Hematopoietic multipotent progenitor cell treated with erythropoietin and hydrocortisone succinate and interleukin-3 and kit ligand, for 8 days (in vitro differentiated cells): ENCODE measurements around the gene ZNG1A.
"Not testable (repeated sequence)": the region's sequence is repeated elsewhere in the genome, so short reads cannot be mapped to it uniquely, and the experiment has no call there.

Experiments
- DNase-seq: peaks from one replicate; pipeline ENCODE4 v3.0.0-alpha.2; 2015

Gene ZNG1A

GRCh38 chr9:178970-179383, at the start of gene ZNG1A:
ZNG1A (minus strand) TSS chr9:179056; CDS start chr9:178969, 87 bp downstream.
- peak; percentile 88 for DNase-seq

DNA sequence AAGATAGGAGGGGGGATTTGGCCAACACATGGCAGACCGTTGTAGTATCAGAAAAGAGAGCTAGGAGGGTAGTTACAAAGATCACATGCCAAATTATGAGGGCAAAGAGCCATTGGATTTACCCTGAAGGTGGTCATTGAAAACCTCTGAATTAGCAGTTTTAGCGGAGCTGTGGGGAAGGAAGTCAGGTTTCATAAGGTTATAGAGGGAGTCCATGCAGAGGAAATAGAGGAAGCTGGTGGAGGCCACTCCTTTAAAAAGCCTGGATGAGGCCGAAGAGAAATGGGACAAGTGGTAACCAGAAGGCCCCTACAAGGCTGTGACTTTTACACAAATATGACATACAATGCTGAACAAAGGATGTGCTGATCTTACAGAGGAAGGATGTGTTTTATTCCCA, 49.0 kb upstream of the ZNG1A start:
- no peak for DNase-seq

DNA sequence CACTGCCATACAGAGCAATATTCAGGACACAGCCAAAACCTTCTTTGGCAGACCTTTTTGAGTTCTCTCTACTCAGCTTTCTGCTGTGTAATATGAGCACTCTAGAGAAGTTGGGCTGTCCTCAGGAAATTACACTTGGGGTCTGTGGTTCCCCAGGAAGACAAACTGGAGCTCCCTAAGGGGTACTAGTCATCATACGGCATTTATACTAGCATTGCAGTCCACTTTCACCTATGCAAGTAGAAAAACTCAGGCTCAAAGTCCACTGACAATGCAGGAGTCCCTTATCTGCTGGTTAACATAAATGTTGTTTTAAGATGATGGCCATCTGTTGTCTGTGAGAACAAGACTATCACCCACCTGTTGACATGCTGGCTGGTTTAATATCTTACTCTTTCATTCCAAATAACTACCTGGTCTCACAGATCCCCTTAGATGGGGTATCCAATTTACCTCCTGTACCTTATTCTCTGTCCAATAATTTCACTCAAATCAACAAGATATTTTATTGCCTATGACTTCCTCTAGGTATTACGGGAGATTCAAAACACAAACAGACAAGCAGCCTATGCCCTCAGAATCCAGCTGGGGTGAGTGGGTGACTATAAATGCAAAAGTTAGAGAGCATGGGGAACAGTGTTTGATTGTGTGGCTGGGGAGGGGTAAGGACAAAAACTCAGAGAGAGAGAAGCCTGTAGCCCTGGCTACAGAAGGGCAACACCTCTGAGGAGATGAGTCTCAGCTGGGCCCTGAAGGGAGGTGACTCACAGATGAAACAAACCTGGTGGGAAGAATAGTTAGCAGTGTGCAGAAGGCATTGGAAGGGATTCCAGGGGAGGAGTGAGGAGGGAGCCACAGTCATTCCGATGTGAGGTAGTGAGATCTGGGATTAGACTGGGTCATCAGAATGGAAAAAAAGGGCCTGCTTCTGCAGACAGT, 46.0 kb upstream of the ZNG1A start:
- no peak for DNase-seq

DNA sequence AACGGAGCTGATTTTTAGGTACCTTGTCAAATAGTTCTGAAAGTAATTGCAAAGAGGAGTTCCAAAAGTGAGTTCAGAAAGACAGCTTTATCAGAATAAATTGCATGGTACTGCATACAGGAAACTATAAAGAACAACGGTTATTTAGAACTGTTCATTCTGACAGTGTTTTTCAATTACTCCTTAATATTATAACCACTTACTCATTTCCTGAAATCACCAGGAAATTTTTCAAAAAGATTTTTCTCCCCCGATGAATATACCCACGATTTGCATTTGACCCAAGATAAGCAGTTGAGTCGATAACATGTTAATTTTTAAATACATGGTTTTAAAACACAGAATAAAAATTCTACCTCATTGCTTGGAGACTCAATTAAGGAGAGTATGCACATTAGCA, 45.2 kb upstream of the ZNG1A start:
- DNase-seq: no peak

DNA sequence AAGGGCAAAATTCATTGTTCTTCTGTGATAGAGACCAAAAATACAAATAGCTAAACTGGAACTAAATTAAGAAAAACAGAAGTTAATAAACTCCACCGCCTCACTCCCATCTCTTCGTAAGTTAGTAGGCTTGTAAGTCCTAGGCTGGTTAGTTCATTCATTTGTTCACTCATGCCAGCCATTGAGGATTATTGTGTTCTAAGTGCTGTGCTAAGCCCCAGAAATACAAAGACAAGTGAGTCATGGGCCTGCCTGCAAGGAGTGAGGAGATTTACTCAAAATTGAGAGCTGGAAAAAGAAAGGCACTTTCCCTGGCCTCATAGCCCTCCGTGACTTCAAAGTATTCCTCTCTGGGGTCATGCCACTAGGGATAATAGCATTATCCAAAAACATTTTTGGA, 44.3 kb upstream of the ZNG1A start:
- no peak for DNase-seq

- DNase-seq: no peak
These were observed 43.3 kb upstream of the ZNG1A start for GRCh38 chr9:221989-222776.

GRCh38 chr9:219670-220365, 41.0 kb upstream of the ZNG1A start:
- DNase-seq: peak; percentile 3

- not testable (repeated sequence) for DNase-seq
These were observed 40.2 kb upstream of the ZNG1A start for GRCh38 chr9:219036-219435.

GRCh38 chr9:217950-218349, 39.1 kb upstream of the ZNG1A start:
- peak; percentile 1 for DNase-seq

DNA sequence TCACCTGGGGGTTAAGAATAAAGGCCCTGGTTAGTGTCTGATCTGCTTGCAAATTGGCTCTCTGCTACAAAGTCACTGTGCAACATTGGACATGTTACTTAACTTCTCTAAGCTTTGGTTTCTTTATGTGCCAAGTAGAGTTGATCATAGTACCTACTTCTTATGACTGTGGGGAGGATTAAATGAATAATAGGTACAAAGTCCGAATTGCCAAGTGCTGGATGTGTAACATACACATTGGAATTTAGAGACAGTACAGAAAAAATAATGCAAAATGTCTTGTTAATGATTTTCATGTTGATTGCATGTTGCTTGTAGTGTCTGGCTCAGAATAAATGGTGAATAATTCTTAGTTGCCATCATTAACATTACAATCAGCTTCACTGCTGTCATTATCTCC, 38.0 kb upstream of the ZNG1A start:
- no peak for DNase-seq

- peak; percentile 29 for DNase-seq
These were observed 36.8 kb upstream of the ZNG1A start for GRCh38 chr9:215631-216155.

- peak; percentile 82 for DNase-seq
These were observed 36.0 kb upstream of the ZNG1A start, which contains the start of gene DOCK8 for GRCh38 chr9:214648-215493. DOCK8 (plus strand) TSS chr9:214865; CDS start chr9:214977, 112 bp downstream.

GRCh38 chr9:214351-214647, 35.4 kb upstream of the ZNG1A start:
- no peak for DNase-seq

DNA sequence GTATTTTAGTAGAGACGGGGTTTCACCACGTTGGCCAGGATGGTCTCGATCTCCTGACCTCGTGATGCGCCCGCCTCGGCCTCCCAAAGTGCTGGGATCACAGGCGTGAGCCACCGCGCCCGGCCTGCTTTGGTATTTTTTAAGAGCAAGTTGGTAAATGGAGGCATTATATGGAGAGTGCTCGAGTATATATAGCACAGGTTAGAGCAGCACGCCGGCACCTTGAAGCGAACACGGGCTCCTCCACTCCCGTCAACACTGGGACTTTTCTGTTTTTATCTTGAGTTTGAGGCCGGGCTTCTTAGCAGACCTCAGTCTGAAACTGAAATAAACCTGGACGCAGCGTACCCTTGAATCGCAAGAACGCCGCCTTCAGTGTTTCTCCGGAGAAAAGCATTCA, 35.0 kb upstream of the ZNG1A start:
- DNase-seq: not testable (repeated sequence)

DNA sequence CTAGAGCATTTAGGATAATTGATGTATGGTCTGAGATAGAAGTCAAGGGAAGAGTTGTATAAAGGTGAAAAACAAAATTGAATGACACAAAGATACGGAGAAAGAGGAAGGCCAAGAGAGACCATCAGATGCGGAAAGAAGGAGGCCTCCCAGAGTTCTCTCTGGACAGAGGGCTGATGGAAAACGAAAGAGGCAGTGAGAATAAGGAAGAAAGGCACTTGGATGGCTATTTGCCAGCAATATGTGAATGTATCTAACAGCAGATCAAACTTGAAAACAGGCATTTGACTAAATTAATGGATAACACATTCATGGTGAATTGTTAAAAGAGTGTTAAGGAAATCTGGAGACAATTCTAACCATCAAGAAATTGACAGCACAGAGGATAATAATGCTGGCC, 33.4 kb upstream of the ZNG1A start:
- peak; percentile 2 for DNase-seq

DNA sequence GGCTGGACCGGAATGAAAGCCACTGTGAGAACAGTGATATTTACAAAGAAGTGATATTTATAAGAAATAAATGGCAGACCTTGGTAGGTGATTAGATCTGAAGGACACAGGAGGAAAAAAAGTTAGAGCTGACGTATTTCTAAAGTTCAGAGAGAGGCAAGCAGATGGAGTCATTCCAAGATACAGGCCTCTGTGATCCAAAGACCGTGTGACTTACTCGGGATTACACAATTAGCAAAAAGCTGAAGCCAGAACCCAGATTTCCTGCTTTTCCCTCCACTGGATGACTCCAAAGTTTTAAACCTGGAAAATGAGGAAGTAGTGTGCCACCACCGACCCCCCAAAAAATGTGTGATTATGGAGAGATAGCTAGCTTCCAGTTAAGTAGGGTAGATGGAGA, 32.7 kb upstream of the ZNG1A start:
- no peak for DNase-seq

DNA sequence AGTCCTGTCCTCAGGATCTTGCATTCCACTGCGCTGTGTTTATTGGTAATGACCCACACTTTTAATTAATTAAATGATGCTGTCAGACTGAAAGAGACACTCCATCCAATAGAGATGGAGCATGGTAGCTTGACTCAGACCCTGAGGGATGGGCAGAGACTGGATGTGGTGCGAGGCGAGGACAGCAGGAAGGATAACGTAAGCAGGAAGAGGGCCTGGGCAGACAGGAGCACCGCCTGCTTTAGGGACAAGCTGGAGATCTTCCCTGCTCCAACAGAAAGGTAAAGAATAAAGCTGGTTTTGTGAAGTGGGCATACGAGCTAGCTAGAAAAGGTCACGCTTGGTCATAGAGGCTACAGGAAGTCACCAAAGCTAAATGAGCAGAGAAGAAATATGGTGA, 32.2 kb upstream of the ZNG1A start:
- peak; percentile 0 for DNase-seq

DNA sequence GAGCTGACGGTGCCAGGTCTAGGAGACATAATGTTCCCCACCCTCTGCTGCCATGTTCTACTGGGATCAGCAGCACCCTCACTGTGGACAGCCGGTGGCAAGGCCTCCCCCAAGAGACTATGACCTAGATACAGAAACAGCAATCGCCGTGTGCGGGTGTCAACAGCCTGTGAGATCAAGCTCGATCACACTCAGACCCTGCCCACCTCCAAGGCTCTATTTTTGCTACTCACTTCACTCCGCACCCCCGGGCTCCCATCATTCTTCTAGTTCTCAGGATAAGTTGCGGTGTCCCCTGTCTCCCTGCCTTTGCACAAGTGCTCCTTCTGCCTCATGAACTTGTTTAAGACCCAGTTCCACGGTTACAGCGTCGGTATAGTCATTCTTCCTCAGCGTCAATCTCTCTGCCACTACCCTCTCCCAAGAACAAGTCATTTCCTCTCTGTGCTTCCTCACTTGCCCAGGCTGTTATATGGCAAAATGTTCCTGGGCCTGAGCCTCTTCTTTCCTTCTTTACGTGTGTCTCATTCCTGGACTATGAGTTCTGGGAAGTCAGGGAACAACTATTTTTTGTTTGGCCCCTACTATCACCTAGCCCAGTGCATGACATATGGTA, 30.4 kb upstream of the ZNG1A start:
- peak; percentile 0 for DNase-seq

GRCh38 chr9:206481-206880, 27.6 kb upstream of the ZNG1A start:
- no peak for DNase-seq

DNA sequence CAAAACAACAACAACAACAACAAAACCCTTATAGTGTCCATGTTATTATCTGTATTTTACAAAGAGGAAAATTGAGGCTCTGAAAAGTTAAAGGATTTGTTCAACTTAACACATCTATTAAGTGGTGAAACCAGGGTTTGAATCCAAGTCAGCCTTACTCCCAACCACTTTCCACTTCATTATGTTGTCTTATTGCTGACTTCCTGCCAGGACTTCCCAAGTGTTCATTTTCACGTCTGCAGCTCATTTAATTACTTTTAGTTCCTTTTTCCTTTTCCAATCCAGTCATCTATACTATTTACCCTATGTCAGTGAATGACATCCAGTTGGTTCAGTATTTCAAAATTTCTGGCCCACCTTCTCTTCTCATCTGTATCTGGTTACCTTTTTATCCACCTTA, 20.7 kb upstream of the ZNG1A start:
- not testable (repeated sequence) for DNase-seq

DNA sequence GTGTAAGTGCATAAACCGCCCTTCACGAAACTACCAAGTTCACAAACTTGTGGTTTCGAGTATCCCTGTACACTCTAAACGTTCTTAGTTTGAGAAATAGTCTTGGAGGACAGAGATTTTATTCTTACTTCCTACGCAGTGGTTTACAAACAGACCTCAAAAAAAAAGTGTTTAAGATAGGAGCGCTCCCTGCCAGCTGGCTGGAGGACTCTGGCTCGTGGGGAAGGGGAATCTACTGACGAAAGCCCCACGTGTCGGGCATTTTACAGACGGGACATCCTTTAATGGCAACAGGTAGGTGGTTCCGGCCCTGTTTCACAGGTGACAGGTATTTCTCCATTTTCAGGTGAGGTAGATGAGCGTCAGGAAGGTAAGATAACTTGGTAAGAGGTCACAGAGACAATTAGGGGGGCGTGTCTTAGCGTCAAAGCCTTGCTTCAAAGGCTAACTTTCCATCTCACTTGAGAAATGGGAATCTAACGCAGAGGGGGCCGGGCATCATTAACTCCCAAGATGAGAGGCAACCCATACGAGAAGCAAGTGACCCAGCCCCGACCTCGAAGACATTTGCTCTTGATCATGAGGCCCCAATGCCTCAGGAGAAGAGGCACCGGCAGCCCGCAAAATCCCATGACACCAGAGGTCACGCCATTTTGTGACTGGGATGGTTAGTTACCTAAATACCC, 573 bp downstream of the ZNG1A start:
- DNase-seq: peak; percentile 1
